ENCODE measurements around the gene INPPL1. TPM values are rescaled to one million over a fixed set of nuclear protein-coding genes. Genes with fewer than 3 reads are reported as not detected.

The INPPL1 gene
- polyA plus RNA-seq, 1 donor (not counting 4 experiments of a cell fraction or from before 2014, with no cell fraction given): 44.0 TPM

DNA sequence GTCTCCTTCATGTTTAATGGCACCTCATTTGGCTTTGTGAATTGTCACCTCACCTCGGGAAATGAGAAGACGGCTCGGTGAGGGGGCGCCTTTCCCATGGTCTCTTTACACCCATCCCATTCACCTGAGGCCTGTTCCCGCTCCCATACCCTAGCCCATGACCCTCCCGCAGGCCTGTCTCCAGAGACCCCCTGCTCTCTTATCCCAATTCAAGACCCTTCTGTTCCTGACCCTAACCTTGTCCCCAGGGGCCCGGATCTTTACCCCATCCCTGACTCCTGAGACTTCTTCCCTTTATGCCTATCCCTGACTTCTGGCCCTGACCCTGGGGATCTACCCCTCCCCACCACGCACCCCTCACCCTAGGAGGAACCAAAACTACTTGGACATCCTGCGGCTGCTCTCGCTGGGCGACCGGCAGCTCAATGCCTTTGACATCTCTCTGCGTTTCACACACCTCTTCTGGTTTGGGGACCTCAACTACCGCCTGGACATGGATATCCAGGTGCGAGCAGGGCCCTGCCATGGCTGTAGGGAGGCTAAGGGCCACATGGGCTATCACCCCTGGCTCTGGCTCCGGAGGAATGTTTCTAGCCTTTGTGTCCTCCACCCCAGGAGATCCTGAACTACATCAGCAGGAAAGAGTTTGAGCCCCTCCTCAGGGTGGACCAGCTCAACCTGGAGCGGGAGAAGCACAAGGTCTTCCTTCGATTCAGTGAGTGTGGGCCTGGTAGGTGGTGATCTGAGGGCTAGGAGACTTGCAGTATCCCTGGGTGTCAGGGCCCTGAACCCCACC is 7.9 kb downstream of the INPPL1 start:
- Histone ChIP-seq H4K20me1 (ENCODE audit: control insufficient read depth, extremely low read depth, insufficient read depth, low read length) (peaks cover 3% of the 10 kb centered on the region), H3K4me2 (ENCODE audit: control insufficient read depth, extremely low read depth, insufficient read depth, low read depth, low read length) (no peak overlapping the region), H3K4me3 (ENCODE audit: control insufficient read depth in 2 of 3, extremely low read depth in 1 of 3, insufficient read depth in 2 of 3, low read depth in 1 of 3, low read length in 3 of 3) (no peak overlapping the region), H3K9me3 (ENCODE audit: control insufficient read depth, low read depth, low read length) (no peaks in the 10 kb centered on the region), H3K79me2 (ENCODE audit: control insufficient read depth, insufficient read depth, low read length) (peaks cover 10% of the 10 kb centered on the region), H3K27me3 (ENCODE audit: control insufficient read depth, extremely low read depth, insufficient read depth, low read length) (no peaks in the 10 kb centered on the region), H2AFZ (ENCODE audit: control insufficient read depth, low read length) (no peak overlapping the region), H3K36me3 (ENCODE audit: control insufficient read depth in 2 of 2, extremely low read depth in 1 of 2, insufficient read depth in 2 of 2, low read length in 2 of 2) (peaks cover 59 to 65% of the 10 kb centered on the region in 2 experiments), H3K4me1 (ENCODE audit: control insufficient read depth, extremely low read depth, insufficient read depth, low read length) (no peaks in the 10 kb centered on the region), H3K27ac (ENCODE audit: control insufficient read depth, insufficient read depth, low read length) (no peak overlapping the region), H3K9me1 (ENCODE audit: control insufficient read depth, extremely low read depth, insufficient read depth, low read length) (no peaks in the 10 kb centered on the region), H3K9ac (ENCODE audit: control insufficient read depth, extremely low read depth, insufficient read depth, low read length) (no peak overlapping the region)
- dilution Hi-C loops (cut with MboI; ENCODE audit: extremely low pct_ligation_motif_present, low sequenced_read_pairs): no loop called here
- FAIRE-seq (no peak), DNase-seq (ENCODE audit: low read depth, low spot score) (no peak)
- TF ChIP-seq EZH2 (IDR thresholded peaks at IDR 0.05; ENCODE audit: low read length): no peak
- no peak for TF ChIP-seq CTCF (optimal IDR thresholded peaks at IDR 0.05 in 1 of 3, IDR thresholded peaks at IDR 0.05 in 1 of 3, conservative IDR thresholded peaks at IDR 0.05 in 1 of 3; ENCODE audit: extremely low read depth in 1 of 3, insufficient read depth in 2 of 3, low read length in 3 of 3)

DNA sequence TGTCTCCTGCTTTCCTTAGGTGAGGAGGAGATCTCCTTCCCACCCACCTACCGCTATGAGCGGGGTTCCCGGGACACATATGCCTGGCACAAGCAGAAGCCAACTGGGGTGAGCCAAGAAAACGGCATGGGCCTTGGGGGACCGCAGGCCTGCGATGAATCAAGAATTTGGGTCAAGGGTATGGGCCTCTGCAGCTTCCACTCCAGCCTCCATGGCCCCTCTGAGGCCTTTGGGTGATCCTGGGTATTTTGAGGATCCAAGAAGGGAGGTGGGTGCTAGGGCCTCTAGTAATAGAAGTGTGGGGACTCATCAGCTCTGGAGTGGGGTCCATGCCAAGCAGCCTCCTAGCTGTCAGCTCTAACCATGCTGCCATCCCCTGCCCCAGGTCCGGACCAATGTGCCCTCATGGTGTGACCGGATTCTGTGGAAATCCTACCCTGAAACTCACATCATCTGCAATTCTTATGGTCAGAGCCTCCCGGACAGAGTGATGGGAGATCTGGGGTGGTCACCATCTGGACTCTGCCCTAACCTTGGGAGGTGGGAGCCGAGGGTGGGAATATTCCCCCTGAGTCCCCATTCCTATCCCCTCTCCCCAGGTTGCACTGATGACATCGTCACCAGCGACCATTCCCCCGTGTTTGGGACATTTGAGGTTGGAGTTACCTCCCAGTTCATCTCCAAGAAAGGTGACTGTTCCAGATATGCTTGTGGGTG is 8.6 kb downstream of the INPPL1 start:
- FAIRE-seq: no peak

More for the DNA sequence above, 8.6 kb downstream of the INPPL1 start:
- Histone ChIP-seq H4K20me1 (ENCODE audit: control insufficient read depth, extremely low read depth, insufficient read depth, low read length) (peaks cover 3% of the 10 kb centered on the region), H3K9me3 (ENCODE audit: control insufficient read depth, low read depth, low read length) (no peaks in the 10 kb centered on the region), H3K9ac (ENCODE audit: control insufficient read depth, extremely low read depth, insufficient read depth, low read length) (no peak overlapping the region), H3K79me2 (ENCODE audit: control insufficient read depth, insufficient read depth, low read length) (peaks cover 4% of the 10 kb centered on the region), H3K4me2 (ENCODE audit: control insufficient read depth, extremely low read depth, insufficient read depth, low read depth, low read length) (no peak overlapping the region), H2AFZ (ENCODE audit: control insufficient read depth, low read length) (no peak overlapping the region), H3K9me1 (ENCODE audit: control insufficient read depth, extremely low read depth, insufficient read depth, low read length) (no peaks in the 10 kb centered on the region), H3K27ac (ENCODE audit: control insufficient read depth, insufficient read depth, low read length) (no peak overlapping the region), H3K4me1 (ENCODE audit: control insufficient read depth, extremely low read depth, insufficient read depth, low read length) (peaks cover 3% of the 10 kb centered on the region), H3K27me3 (ENCODE audit: control insufficient read depth, extremely low read depth, insufficient read depth, low read length) (no peaks in the 10 kb centered on the region), H3K36me3 (ENCODE audit: control insufficient read depth in 2 of 2, extremely low read depth in 1 of 2, insufficient read depth in 2 of 2, low read length in 2 of 2) (peaks cover 62 to 66% of the 10 kb centered on the region in 2 experiments), H3K4me3 (ENCODE audit: control insufficient read depth in 2 of 3, extremely low read depth in 1 of 3, insufficient read depth in 2 of 3, low read depth in 1 of 3, low read length in 3 of 3) (no peak overlapping the region)
- no peak for DNase-seq (ENCODE audit: low read depth, low spot score)
- dilution Hi-C loops (cut with MboI; ENCODE audit: extremely low pct_ligation_motif_present, low sequenced_read_pairs): no loop called here
- no peak for TF ChIP-seq CTCF (optimal IDR thresholded peaks at IDR 0.05 in 1 of 3, IDR thresholded peaks at IDR 0.05 in 1 of 3, conservative IDR thresholded peaks at IDR 0.05 in 1 of 3; ENCODE audit: extremely low read depth in 1 of 3, insufficient read depth in 2 of 3, low read length in 3 of 3)
- no peak for TF ChIP-seq EZH2 (IDR thresholded peaks at IDR 0.05; ENCODE audit: low read length)
